GM18520 (cell line): ENCODE results near the gene SLC16A13.
"Not testable (repeated sequence)": the region's sequence is repeated elsewhere in the genome, so short reads cannot be mapped to it uniquely, and the experiment has no call there.

Experiments
- ATAC-seq: cut with Tn5 transposase; IDR thresholded peaks from one replicate; pipeline ENCODE4 v1.9.1; 2021; ENCODE audit not compliant: unreplicated experiment

SLC16A13 gene

DNA sequence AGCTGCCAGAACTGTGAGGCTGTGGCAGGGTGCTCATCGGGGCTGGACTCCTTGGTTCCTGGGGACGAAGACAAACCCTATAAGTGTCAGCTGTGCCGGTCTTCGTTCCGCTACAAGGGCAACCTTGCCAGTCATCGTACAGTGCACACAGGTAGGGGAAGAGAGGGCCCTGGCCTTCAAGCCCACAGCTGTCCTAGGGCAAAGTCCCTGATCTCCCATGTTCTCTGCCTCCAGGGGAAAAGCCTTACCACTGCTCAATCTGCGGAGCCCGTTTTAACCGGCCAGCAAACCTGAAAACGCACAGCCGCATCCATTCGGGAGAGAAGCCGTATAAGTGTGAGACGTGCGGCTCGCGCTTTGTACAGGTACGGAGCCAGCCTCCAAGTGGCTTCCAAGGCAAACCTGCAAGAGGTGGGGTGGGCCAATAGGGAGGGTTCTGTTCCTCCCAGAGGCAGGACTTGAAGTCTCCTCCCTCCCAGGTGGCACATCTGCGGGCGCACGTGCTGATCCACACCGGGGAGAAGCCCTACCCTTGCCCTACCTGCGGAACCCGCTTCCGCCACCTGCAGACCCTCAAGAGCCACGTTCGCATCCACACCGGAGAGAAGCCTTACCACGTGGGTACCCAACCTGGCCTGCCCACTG is 9.2 kb upstream of the SLC16A13 start:
- ATAC-seq = no peak

DNA sequence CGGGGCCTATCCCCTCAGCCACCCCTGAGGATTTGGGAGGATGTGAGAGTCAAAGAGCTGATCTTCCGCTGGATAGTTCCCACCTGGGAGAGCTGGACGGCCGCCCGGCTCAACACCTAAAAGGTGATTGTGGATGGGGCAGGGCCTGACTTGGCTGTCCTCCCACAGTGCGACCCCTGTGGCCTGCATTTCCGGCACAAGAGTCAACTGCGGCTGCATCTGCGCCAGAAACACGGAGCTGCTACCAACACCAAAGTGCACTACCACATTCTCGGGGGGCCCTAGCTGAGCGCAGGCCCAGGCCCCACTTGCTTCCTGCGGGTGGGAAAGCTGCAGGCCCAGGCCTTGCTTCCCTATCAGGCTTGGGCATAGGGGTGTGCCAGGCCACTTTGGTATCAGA is 8.5 kb upstream of the SLC16A13 start:
- ATAC-seq = no peak

DNA sequence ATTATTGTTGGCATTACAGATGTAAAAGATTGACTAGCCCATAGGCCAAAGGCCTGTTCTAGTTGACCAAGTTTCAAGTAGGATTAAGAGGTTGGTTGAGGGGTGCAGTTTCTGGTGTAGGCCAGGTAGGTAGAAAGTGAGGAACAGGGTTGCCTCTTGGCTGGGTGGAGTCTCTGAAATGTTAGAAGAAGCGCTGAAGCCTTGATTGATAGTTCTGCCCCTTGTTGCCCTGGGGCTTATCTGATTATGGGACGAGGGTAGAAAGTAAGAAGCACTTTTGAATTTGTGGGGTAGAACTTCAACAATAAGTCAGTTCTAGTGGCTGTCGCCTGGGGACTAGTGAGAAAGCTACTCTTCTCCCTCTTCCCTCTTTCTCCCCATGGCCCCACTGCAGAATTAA is 6.7 kb upstream of the SLC16A13 start:
- no peak for ATAC-seq

DNA sequence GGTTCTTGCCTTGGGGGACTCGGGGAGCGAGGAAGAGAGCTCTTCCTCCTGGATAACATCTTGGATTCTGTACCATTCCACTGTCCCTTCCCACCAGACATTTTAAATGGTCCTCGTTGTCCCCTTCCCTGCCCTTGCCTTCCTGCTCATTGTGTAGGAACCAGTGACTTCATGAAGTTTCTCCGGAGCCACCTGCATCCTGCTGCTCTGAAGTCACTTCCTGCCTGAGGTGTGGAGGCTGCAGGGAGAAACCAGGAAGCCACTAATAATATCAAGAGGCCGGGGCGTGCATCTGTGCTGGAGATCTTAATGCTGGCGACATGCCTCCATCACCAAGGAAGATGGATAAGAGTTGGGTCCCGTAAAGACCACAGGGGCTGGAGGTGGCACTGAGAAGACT is 6.2 kb upstream of the SLC16A13 start:
- no peak for ATAC-seq

DNA sequence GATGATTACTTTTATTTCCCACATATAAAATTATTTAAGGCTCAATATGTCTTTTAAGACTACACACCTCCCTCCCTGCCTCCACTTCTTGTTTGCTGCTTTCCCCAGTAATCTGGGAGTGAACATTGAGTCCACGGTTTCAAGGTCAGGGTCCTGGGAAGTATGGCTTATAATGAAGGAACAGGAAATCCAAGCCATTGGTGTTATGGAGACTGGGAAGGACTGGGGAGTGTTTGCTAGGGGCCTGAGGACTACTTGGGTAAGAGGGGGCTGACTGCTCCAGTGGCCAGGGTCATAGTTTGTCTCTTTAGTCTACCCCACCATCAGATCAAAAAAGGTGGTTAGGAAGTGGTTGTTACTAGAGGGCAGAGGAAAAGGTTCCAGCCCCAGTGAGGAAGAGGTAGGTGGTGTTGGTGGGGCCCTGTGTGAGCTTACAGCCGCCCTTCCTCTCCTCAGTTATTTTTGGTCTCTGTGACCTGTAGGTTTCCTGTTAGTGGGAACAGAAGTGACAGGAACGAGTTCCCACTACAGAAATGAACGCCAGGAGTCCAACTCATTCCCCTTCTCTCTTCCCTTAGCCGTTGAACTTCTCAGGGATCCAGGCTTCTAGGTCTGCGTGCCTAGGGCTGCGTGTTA is 742 bp upstream of the SLC16A13 start:
- no peak for ATAC-seq

DNA sequence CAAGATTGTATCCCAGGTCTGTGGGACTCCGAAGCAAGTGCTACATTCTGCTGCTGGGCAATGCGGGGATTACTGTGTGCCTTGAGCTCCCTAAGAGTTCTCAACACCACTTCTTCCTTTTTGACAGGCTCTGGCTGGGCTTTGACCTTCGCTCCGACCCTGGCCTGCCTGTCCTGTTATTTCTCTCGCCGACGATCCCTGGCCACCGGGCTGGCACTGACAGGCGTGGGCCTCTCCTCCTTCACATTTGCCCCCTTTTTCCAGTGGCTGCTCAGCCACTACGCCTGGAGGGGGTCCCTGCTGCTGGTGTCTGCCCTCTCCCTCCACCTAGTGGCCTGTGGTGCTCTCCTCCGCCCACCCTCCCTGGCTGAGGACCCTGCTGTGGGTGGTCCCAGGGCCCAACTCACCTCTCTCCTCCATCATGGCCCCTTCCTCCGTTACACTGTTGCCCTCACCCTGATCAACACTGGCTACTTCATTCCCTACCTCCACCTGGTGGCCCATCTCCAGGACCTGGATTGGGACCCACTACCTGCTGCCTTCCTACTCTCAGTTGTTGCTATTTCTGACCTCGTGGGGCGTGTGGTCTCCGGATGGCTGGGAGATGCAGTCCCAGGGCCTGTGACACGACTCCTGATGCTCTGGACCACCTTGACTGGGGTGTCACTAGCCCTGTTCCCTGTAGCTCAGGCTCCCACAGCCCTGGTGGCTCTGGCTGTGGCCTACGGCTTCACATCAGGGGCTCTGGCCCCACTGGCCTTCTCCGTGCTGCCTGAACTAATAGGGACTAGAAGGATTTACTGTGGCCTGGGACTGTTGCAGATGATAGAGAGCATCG is 2.4 kb downstream of the SLC16A13 start:
- ATAC-seq = no peak

DNA sequence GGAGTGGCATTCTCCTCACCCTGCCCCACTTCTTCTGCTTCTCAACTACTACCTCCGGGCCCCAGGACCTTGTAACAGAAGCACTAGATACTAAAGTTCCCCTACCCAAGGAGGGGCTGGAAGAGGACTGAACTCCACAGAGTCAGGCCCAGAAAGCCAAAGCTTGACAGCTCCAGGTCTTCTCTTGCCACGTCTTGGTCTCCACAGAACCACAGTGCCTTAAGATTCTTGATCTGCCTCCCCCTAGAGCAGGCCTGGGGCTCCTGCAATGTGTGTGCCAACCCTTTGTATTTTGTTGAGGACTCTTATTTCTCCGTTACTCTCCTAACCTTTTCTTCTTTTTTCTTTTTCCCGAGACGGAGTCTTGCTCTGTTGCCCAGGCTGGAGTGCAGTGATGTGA is 4.0 kb downstream of the SLC16A13 start:
- ATAC-seq = no peak

DNA sequence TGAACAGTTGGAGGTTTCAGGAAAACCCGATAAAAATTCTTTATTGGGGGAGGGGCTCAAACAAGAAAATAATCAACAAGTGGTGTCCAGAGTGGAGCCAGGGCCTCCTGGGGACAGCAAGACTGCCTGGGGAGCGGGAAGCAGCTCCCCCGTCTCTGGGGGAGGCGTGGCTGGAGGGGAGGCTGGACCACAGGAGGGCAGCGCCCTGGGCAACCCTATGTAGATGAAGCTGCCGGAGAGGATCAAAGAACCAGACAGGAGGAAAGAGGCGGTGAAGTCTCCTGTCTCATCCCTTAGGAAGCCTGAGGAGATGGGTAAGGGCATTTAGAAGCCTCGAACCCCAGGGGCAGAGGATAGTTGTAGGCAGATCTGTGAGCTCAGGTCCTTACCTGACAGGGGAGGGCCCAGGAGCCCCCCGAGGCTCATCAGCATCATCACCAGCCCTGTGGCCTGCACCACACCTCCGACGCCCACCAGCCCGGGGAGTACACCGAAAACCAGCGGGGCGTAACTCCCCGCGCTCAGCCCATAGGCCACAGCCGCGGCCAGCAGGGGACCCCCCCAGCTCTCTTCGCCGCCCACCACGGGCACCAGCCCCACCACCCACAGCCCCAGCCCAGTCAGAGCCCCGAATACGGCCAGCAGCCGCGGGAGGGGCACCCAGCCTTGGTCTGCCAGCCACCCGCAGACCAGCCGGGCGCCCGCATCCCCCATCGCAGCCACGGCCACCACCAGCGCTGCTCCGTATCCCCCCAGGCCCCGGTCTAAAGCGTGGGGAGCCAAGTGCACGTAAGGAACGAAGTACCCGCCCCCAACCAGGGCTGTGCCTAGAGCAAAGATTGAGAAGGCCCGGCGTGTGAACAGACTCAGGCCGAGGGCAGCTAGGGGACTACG is 6.0 kb downstream of the SLC16A13 start:
- ATAC-seq = no peak

DNA sequence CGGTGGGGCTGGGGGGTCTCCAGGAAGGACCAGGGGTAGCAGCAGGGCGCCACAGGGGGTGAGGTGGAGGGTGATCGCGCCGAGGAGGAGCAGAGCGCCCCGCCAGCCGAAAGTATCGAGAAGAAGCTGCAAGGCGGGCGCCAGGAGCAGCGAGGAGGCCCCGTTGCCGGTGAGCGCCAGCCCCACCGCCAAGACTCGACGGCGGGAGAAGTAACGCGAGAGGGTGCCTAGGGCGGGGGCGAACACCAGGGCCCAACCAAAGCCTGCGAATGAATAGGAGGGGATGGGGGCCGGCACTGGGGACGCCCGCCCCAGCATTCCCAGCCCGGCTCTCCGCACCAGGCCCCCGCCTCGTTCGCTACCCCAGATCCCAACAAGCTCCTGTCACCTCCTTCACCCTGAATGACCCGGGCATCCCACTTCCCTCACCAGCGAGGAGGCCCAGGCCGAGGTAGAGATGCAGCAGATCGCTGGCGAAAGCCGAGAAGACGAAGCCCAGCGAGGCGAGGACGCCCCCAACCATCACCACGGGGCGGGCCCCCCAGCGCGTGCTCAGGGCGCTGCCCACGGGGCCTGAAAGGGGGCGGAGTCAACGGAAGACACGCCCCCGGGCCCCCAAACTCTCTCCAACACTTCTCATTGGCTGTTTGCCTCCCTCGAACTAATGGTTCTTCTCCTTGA is 6.8 kb downstream of the SLC16A13 start:
- no peak for ATAC-seq

DNA sequence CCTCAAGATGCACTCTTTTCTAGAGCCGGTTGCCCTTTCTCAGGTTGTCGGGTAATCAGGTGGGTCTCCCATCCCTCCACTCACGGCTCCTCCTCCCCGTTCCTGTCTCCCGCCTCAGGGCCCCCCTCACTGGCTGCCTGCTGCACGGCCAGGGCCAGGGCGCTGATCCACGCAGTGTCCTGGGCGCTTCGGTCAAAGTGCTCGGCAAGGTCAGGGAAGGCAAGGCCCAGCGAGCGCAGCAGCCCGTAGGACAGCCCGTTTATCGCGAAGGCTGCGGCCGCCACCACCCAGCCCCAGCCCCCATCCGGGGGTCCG is 7.3 kb downstream of the SLC16A13 start:
- no peak for ATAC-seq

DNA sequence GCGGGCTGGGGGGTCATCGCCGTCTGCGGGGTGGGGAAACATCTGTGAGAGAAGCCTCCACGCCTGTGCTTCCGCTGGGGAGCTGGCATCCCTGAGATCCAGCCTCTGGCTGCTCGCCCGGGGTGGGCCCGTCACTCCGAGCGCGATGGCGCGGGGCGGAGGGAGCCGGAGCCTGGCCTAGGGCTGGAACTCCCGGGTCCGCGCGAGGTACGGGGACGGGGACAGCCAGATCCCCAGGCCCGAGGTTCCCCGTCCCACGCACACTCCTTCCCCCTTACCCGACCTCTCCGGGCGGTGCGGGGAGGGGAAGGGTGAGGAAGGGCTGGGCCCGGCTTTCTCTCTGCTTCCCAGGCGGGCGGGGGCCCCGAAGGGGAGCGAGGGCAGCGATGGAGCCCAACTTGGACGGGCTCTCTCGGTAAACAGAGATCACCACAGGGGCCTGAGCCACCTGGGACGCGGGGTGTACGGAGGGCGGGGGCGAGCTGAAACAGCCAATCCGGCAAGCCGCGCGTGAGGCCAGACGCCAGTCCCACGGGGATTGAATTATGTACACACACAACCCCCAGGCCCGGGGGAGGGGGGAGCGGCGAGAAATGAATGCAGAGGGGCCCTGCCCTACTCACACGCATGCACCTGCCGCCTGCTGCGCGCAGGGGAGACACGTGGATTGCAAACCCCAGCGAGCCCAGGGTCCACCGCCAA is 7.8 kb downstream of the SLC16A13 start, which contains the start of gene SLC16A11:
Gene SLC16A11 (minus strand): TSS at position 596 of the 702 bp plus-strand sequence. CDS start 579 bp downstream, at position 17.
- no peak for ATAC-seq

DNA sequence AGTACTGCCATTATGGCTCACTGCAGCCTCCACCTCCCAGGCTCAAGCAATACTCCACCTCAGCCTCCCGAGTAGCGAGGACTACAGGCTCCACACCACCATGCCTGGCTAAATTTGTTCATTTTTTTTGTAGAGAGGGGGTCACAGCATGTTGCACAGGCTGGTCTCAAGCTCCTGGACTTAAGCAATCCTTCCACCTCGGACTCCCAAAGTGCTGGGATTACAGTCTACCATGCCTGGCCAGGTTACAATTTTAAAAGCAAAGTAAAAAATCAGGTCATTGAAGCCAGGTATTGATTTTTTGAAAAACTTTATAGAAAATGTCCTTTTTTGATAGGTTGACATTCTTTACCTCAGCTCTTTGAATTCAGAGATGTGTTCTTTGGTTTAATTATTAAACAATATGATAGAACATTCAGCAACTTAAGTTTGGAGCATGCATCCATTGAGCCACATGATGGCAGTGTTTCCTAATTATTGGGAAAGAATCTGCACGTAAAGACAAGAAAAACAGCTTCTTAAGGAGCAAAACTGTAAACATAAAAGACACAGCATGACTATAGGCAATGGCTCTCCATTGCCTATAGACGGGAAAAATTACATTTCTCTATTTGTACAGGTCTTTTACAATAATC is 9.8 kb downstream of the SLC16A13 start:
- ATAC-seq = no peak

DNA sequence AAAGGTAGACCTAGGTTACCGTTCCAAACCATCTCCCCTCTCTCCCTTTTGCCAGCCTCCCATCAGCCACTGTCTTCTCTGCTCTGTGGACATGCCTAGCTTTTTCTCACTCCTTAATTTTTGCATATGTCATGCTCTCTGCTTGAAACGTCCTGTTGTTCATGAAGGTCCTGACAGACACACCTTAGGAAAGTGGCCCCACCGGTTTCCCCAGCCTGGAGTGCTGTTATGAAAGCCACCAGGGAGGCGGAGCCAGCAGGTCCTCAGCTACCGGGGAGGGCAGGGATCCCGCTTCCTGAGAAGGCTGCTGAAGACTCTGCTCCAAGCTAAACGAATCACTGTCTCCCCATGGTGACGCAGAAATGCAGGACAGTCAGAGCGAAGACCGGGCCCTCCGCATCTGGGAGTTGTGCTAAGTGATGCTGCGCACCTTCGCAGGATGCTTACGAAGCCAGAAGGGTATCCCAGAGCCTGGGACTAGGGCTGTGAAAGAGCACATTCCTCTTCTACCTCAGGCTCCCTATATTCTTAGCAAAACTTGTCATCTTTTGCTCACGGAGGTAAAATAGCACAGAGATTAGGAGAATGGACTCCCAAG is 10.4 kb downstream of the SLC16A13 start:
- ATAC-seq = no peak

DNA sequence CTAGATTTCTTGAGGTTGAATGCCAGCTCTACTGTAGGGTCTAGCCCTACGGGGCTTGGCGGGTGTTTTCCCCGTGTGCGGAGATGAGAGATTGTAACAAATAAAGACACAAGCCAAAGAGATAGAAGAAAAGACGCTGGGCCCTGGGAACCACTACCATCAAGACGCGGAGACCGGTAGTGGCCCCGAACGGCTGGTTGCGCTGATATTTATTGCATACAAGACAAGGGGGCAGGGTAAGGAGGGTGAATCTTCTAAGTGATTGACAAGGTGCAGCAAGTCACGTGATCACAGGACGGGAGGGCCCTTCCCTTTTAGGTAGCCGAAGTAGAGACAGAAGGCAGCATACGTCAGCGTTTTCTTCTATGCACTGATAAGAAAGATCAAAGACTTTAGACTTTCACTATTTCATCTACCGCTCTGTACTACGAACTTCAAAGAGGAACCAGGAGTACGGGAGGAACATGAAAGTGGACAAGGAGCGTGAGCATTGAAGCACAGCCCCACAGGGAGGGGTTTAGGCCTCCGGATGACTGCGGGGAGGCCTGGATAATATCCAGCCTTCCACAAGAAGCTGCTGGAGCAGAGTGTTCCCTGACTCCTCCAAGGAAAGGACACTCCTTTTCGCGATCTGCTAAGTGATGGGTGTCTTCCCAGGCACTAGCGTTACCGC is 11.0 kb downstream of the SLC16A13 start:
- not testable (repeated sequence) for ATAC-seq

DNA sequence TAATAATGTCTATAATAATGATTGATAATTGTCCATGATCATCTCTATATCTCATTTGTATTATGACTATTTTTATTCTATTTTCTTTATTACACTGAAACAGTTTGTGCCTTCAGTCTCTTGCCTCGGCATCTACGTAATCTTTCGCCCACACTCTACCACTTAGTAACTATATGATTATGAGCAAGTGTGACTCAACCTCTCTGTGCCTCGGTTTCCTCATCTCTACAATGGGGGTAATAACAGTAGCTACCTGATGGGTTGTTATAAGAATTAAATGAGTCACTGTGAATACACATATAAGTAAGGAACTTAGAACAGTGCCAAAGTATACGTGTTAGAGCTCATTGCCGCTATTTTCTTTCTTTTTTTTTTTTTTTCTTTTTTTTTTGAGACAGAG is 11.8 kb downstream of the SLC16A13 start:
- no peak for ATAC-seq

DNA sequence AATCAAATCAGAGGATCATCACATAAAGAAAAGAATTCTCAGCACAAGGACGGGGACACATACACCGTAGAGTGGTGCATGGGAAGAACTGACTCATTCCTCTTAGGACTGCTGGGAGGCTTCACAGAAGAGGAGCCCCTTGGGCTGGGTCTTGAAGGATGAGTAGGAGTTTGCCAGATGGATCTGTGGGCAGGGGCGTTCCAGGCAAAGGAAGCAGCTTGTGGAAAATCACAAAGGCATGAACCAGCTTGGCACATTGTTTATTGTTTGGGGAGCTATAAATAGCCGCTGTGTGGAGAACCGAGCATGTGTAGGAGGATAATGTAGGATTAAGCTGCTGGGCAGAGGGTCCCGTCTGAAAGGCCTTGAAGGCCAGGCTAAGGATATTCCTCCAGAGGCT is 13.2 kb downstream of the SLC16A13 start:
- no peak for ATAC-seq

DNA sequence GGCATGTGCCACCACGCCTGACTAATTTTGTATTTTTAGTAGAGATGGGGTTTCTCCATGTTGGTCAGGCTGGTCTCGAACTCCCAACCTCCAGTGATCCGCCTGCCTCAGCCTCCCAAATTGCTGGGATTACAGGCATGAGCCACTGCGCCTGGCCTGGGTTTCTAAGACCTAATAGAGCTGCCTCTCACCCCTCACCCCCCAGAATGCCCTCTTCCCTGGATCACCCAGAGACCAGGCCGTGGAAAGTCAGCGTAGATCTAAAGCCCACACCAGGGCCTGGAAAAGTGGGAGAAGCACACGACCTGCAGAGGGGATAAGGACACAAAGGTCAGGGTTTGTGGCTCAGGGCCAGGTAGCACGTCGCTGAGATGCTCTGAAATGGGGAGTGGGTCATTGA is 14.8 kb downstream of the SLC16A13 start:
- not testable (repeated sequence) for ATAC-seq

DNA sequence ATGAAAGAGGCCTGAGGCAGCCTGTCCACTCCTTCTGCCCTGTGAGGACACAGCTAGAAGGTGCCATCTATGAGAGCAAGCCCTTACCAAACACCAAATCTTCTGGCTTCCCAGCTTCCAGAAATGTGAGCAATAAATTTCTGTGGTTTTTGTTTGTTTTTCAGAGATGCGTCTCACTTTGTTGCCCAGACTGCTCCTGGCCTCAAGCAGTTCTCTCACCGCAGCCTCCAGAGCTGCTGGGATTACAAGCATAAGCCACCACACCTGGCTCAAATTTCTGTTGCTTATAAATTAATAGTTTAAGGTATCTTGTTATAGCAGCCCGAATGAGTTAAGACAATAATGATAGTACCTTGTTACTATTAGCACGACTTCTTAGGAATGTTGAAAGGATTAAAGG is 20.6 kb downstream of the SLC16A13 start:
- no peak for ATAC-seq
